Fibroblast of skin of right biceps (primary cell): Measurements from ENCODE around the gene YPEL1.
A peak's percentile ranks its signal among the peaks of the same experiment; 100 is the strongest.

Experiments
- DNase-seq: peaks from one replicate; pipeline ENCODE4 v3.0.0-alpha.2; 2013

YPEL1 gene

GRCh38 chr22:21735200-21736083 is at the start of gene YPEL1:
YPEL1 (minus strand) TSS chr22:21735794; CDS start chr22:21710744, 25,050 bp downstream.
- peak; percentile 96 for DNase-seq

GRCh38 chr22:21780259-21780658 is 44.7 kb upstream of the YPEL1 start:
- no peak for DNase-seq

- DNase-seq, result no peak
Observed at GRCh38 chr22:21779444-21779843, 43.9 kb upstream of the YPEL1 start.

- DNase-seq, result peak; percentile 74
Observed at GRCh38 chr22:21778705-21779363, 43.2 kb upstream of the YPEL1 start.

- no peak for DNase-seq
Observed at GRCh38 chr22:21771631-21771976, 36.0 kb upstream of the YPEL1 start.

- DNase-seq, result no peak
Observed at GRCh38 chr22:21768435-21768834, 32.8 kb upstream of the YPEL1 start.

GRCh38 chr22:21766691-21767462 is 31.3 kb upstream of the YPEL1 start:
- DNase-seq, result no peak

GRCh38 chr22:21765909-21766529 is 30.4 kb upstream of the YPEL1 start:
- no peak for DNase-seq

- DNase-seq, result no peak
Observed at GRCh38 chr22:21764038-21764804, 28.6 kb upstream of the YPEL1 start.

GRCh38 chr22:21762712-21763581 is 27.4 kb upstream of the YPEL1 start:
- DNase-seq, result no peak

GRCh38 chr22:21761994-21762680 is 26.5 kb upstream of the YPEL1 start:
- no peak for DNase-seq

GRCh38 chr22:21761086-21761485 is 25.5 kb upstream of the YPEL1 start:
- peak; percentile 55 for DNase-seq

GRCh38 chr22:21760640-21761039 is 25.0 kb upstream of the YPEL1 start:
- peak; percentile 83 for DNase-seq

GRCh38 chr22:21759646-21760376 is 24.2 kb upstream of the YPEL1 start:
- no peak for DNase-seq

GRCh38 chr22:21759093-21759492 is 23.5 kb upstream of the YPEL1 start:
- no peak for DNase-seq

- no peak for DNase-seq
Observed at GRCh38 chr22:21758091-21758864, 22.7 kb upstream of the YPEL1 start.

GRCh38 chr22:21755851-21756284 is 20.3 kb upstream of the YPEL1 start:
- DNase-seq, result peak; percentile 80

- peak; percentile 22 for DNase-seq
Observed at GRCh38 chr22:21754523-21754922, 18.9 kb upstream of the YPEL1 start.
